Stimulated activated CD8-positive, alpha-beta memory T cell treated with anti-CD3 and anti-CD28 coated beads, Interleukin-12 subunit alpha, Interleukin-12 subunit beta, amount 100 ng/mL, for 4 hours (primary cell): Measurements from ENCODE around the gene TSPAN32.
"Not testable (repeated sequence)": the region's sequence is repeated elsewhere in the genome, so short reads cannot be mapped to it uniquely, and the experiment has no call there.

ENCODE experiments used
- DNase-seq: peaks from one replicate; pipeline ENCODE4 v3.0.0-alpha.2; 2020; ENCODE audit warnings: low read depth

Gene TSPAN32

DNA sequence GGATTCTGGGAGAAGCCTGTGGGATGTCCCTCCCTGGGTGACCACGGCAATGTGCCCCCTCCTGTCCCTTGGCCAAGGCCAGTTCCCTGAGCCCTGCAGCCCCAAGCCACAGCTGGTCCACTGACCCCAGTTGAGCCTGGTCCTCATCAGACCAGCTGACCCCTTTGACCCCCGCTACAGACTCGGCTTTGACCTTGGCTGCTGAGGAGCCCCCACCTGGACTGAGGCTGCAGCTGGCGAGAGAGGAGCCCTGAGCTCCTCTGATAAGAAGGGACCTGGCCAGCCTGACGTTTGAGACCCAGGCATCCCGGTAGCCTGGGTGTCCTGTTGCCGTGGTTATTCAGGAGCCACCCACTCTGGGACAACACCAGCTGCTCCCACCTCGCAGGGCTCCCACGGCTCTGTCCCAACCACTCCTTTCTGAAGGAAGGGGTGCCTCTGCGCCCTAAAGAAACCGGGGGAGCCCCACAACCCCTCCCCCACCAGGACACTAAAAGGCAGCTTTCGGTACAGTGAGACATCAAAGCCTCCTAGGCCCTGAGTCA is 34.4 kb upstream of the TSPAN32 start:
- DNase-seq = no peak

DNA sequence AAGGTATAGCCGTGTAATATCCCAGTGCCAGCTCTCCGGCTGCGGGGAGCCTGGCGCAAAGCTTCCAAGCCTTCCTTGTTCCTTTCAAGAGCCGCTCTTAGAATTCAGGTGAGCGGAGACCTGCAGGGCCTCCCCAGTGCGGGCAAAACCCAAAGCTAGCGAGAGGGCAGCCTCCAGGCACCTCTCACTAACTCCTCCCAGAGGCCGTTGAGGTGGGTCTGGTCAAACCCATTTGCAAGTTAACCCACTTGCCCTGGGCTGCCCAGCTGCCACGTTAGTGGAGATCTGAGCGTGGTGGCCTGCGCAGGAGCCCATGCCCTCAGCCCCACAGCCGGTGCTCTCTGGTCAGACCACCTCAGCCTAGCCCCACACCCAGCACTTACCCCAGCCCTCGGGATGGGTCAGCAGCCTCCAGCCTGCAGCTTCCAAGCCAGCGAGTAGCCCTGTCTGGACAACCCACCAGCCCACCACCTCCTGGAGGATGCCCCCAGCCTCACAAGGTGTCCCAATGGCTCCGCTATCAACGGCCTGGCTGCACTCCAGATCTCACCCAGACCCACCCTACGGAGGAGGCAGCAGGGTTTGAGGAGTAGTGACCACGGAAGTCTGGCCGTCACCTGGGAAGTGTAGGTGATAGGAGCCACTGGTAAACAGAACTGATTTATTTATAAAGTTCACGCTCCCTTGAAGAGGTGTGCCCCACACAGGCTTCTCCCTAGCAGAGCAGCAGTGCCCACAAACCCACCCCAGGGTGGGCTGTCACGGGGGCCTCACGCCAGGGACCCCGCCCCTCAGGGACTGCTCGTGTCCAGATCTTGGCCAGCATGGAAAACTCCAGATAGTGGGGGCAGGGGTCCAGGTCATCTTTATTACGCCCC is 33.7 kb upstream of the TSPAN32 start:
- DNase-seq = no peak

DNA sequence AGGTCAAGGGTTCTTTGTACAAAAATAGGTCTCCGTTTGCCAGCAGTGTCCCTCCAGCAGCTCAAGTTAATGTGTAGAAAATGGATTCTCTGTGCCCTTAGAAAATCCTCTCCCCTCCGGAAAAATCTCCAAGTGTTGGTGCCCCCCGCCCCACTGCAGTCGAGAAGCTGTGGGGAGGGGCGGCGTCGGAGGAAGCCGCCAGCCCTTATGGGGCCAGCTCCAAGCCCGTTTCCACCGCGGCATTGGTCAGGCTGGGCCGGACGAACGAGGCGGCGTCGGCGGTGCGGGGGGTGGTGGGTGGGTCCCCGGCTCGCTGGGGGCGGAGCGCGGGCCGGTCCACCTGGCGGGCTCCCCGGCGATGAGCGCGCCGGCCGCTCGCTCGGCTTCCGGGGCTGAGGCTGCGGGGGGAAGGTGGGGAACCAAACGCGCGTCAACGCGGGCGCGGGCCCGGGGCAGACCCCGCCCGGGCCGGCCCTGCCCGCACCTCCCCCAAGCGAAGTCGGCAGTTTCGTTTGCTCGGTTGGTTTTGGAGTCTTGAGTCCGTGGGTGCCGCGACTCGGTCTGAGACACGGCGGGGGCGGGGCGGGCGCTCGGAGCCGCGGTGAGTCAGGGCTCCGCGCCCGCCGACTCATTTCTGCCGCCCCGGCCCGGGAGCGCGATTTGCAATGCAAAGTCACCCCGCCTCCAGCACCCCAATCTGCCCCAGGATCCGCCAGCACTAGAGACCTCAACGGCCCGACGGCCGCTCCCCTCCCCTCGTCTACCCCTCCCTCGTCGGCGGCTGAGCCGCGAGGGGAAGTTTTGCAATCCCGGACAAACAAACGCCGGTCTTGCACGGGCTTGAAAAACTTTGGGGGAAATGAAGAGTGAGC is 32.8 kb upstream of the TSPAN32 start:
- peak; percentile 82 for DNase-seq

- peak; percentile 21 for DNase-seq
These were observed 32.1 kb upstream of the TSPAN32 start for GRCh38 chr11:2269601-2270321.

DNA sequence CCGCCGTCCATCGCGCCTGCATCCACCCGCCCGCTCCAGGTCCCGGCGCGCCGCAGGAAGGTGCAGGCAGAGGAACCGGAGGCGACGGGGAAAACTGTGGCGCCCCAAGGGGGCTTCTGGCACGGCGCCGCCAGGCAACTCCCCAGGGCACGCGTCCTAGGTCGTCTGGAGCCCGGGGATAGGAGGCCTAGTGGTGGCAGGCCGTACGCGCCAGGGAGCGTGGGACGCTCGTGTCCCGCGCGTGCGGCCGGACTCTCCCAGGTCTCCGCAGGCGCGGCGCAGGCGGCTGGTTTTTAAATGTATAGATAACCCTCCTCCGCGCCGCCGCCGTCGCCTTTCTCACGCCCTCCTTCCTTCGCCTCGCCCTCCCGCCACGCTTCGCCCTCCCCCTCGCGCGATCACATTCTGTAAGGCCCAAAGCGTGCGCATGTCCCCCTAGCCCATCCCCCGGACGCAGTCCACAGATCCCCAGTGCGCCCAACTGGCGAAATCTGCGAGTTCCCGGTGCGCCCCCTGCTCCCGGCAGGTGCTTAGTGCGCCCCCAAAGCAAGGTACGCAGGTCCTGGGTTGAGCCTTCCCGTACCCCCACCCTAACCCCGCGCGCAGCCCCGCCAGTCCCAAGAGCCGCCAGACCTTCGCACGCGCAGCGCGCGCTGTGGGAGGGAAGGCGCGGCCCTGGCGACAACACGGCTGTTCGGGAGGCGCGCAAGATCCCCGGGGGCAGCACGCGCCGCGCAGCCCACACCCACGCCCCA is 31.3 kb upstream of the TSPAN32 start, which contains the start of gene ASCL2:
Gene ASCL2 (minus strand): TSS at position 267 of the 755 bp plus-strand sequence. CDS start 256 bp downstream, at position 11.
- DNase-seq = no peak

DNA sequence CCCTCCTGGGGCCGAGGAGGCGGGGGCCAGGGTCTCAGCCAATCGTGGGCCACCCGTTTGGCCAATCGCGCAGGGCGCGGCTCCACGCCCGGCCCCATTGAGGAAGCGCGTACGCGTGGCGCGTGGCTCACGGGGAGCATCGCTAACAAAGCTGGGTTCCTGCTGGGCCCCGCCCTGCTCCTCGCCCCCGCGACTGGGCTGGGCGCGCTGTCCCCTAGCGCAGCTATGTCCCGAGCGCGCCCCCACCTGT is 30.8 kb upstream of the TSPAN32 start:
- peak; percentile 68 for DNase-seq

GRCh38 chr11:2271327-2272227 is 30.2 kb upstream of the TSPAN32 start:
- DNase-seq = no peak

GRCh38 chr11:2272228-2272945 is 29.4 kb upstream of the TSPAN32 start:
- no peak for DNase-seq

GRCh38 chr11:2272946-2273280 is 28.9 kb upstream of the TSPAN32 start:
- DNase-seq = no peak

- DNase-seq = no peak
These were observed 28.5 kb upstream of the TSPAN32 start for GRCh38 chr11:2273311-2273710.

DNA sequence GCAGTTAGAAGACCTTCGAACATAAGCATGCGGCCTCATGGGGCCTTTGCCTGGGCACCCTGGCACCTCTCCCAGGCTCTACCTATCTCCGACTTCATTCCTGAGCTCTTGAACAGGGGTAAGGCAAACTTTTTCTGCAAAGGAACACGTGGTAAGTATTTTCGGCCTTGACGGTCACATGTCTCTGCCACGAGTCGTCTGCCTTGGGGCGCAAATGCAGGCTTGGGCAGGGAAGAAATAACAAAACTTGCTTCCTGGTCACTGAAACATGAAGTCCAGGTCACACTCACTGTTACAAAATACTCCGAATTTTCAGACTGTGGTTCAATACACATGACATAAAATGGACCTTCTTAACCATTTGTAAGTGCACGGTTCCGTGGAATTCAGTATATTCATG is 28.0 kb upstream of the TSPAN32 start:
- no peak for DNase-seq

- DNase-seq = no peak
These were observed 26.2 kb upstream of the TSPAN32 start for GRCh38 chr11:2275334-2276279.

- no peak for DNase-seq
These were observed 25.4 kb upstream of the TSPAN32 start for GRCh38 chr11:2276280-2277007.

DNA sequence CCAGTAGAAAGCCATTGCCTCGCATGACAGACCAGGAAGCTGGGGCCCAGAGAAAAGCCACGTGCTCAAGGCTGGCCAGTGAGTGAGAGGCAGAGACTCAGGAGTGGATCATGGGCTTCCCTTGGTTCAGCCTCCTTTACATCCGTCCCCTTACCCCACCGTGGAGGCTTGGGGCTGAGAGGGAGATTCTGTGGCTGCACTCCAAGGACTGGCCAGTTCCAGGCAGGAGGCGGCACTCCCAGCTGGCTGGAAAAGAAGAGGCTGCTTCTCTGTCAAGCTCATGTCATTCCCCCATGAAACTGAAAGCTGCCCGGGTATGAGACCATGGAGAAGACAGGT is 24.8 kb upstream of the TSPAN32 start:
- no peak for DNase-seq

DNA sequence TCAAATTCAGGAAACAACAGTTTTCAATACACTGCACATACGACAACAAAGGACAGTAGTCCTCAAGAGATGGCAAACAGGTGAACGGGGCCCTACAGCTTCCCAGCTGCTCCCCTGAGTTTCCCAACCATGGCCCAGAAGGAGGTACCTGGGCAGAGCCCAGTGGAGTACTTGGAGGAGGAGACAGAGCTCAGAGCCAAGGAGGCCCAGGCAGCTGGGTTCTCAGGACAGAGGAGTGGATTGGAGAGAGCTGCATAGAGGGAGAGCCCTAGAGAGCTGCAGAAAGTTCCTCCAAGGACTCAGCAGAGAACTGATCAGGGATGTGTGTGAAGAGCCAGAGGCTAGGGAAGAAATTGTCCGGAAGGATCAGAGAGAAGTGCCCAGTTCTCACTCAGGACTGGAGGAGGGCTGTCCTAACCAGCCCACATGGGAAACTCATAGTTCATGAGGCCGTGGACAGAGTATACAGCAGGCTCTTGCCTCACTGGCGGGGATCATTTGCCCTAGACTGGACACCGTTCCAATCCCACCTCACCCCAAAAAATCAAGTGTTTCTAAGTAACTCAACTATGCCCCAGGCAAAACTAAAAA is 23.8 kb upstream of the TSPAN32 start:
- DNase-seq = no peak

DNA sequence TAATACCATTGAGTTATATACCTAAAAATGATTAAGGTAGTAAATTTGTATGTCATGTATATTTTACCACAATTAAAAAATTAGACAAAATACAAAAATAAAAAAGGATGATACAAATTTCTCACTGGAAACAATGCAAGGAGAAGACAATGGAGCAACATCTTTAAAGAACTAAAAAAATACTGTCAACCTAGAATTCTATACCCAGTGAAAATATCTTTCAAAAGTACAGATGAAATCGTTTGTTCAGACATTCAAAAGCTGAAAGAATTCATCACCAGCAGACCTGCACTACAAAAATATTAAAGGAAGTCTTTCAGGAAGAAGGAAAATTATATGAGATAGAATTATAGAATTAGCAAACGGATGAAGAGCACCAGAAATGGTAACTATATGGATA is 21.6 kb upstream of the TSPAN32 start:
- DNase-seq = no peak

- not testable (repeated sequence) for DNase-seq
These were observed 15.5 kb upstream of the TSPAN32 start for GRCh38 chr11:2286350-2286749.

- DNase-seq = no peak
These were observed 14.7 kb upstream of the TSPAN32 start for GRCh38 chr11:2287091-2287490.
